A549 (cell line): Measurements from ENCODE around the gene FBXO41. TPM values are rescaled to one million over a fixed set of nuclear protein-coding genes. Genes with fewer than 3 reads are reported as not detected.

Experiments
- ATAC-seq, 2 experiments: fragments of 200-7000 bp in 1 of 2; fragments of >200 bp in 1 of 2; cut with Nextera tagmentation in 1 of 2; cut with Tn5 transposase in 1 of 2; 3 replicates each; pipeline versions ENCODE4 v1.8.0 to v1.9.1; 2018 to 2020; ENCODE audit warnings: mild to moderate bottlenecking in 1 of 2, moderate library complexity in 1 of 2
- CTCF ChIA-PET: fragments of 300-600 bp; sonication (Branson Sonifier 250); formaldehyde crosslinking; extraction: SDS; loops from one replicate; lab custom pipeline; 2021; ENCODE audit warnings: antibody characterized with exemption, inconsistent platforms; lab: Yijun Ruan, JAX
- POLR2A ChIA-PET: fragments of 350-600 bp; formaldehyde crosslinking; extraction: SDS; loops from one replicate; lab custom pipeline; 2021; ENCODE audit warnings: antibody characterized with exemption, inconsistent platforms; lab: Yijun Ruan, JAX
- DNase-seq, 2 experiments: peaks; one replicate each; pipeline versions ENCODE4 v3.0.0 to v3.0.0-alpha.2; 2011 to 2016; ENCODE audit warnings: low read depth in 1 of 2, low spot score in 1 of 2
- FAIRE-seq: peaks from 2 replicates; lab custom pipeline; 2011; peaks lifted over from hg19 to GRCh38; lab: Jason Lieb, UNC
- H3K27ac ChIP-seq, 2 experiments: fragments of >200 bp; sonication (Bioruptor Twin); formaldehyde crosslinking; 3 replicates each; pipeline ENCODE4 v1.5.1; 2016 to 2017
- H3K4me1 ChIP-seq: fragments of >200 bp; sonication (Bioruptor Twin); formaldehyde crosslinking; 3 replicates; pipeline ENCODE4 v1.6.1; 2016
- H3K4me2 ChIP-seq: fragments of >200 bp; sonication (Bioruptor Twin); formaldehyde crosslinking; 3 replicates; pipeline ENCODE4 v1.6.1; 2016
- H3K4me3 ChIP-seq: fragments of >200 bp; sonication (Bioruptor Twin); formaldehyde crosslinking; 3 replicates; pipeline ENCODE4 v1.5.1; 2016
- H3K9me3 ChIP-seq: fragments of >200 bp; sonication (Bioruptor Twin); formaldehyde crosslinking; 3 replicates; pipeline ENCODE4 v1.6.1; 2016
- CEBPB ChIP-seq, 2 experiments: fragments of >200 bp in 1 of 2; sonication (Bioruptor Twin) in 1 of 2; formaldehyde crosslinking in 1 of 2; IDR thresholded peaks; 2 replicates each; pipeline ENCODE4 v1.6.1; 2012 to 2016
- FOSB ChIP-seq: fragments of 250-450 bp; sonication (Bioruptor Pico); IDR thresholded peaks from 2 replicates; pipeline ENCODE4 v1.5.0; 2020; ENCODE audit warnings: mild to moderate bottlenecking, moderate library complexity
- HES2 ChIP-seq: fragments of >200 bp; sonication (Bioruptor Twin); formaldehyde crosslinking; IDR thresholded peaks from 2 replicates; pipeline ENCODE4 v1.6.1; 2016
- JUNB ChIP-seq: fragments of >200 bp; sonication (Bioruptor Twin); formaldehyde crosslinking; IDR thresholded peaks from 2 replicates; pipeline ENCODE4 v1.6.1; 2016
- KDM1A ChIP-seq: fragments of 200-600 bp; sonication (generic); IDR thresholded peaks from 2 replicates; pipeline ENCODE4 v1.6.1; 2016; ENCODE audit warnings: low read depth, mild to moderate bottlenecking
- RARB ChIP-seq: fragments of 250-450 bp; sonication (Bioruptor Pico); IDR thresholded peaks from 2 replicates; pipeline ENCODE4 v1.8.0; 2021; ENCODE audit warnings: mild to moderate bottlenecking, moderate library complexity
- SREBF2 ChIP-seq: fragments of 450-650 bp; IDR thresholded peaks from 2 replicates; pipeline ENCODE4 v1.6.1; 2014; ENCODE audit warnings: mild to moderate bottlenecking, moderate library complexity
- WGBS: methylation state at CpG from one replicate; pipeline ENCODE4 v1.1.6; 2017; ENCODE audit errors: missing lambda C conversion rate; 5-methylcytosine and 5-hydroxymethylcytosine counted together
- polyA plus RNA-seq, 4 experiments: library from polyadenylated mRNA; depleted of rRNA in 3 of 4; stranded (reverse); fragments of >200 nt; fragmentation: RNase III in 1 of 4; extraction: RNeasy Plus Mini Kit Qiagen cat#74134 plus additional on column Dnase treatment in 1 of 4; gene quantifications; 2 replicates in 3 of 4; 3 replicates in 1 of 4; pipeline ENCODE4 v1.2.3, GENCODE V29; 2011 to 2017
- TF ChIP-seq, protein P1 (sequence below): fragments of 200-600 bp; sonication (generic); IDR thresholded peaks from 2 replicates; pipeline ENCODE4 v1.6.1; 2016; ENCODE audit warnings: antibody characterized with exemption, mild to moderate bottlenecking, moderate library complexity
- TF ChIP-seq, protein P2 (sequence below): fragments of 450-650 bp; IDR thresholded peaks from 2 replicates; pipeline ENCODE4 v1.6.1; 2014; ENCODE audit warnings: antibody characterized with exemption
- TF ChIP-seq, protein P3 (sequence below): fragments of 150-350 bp; IDR thresholded peaks from 2 replicates; pipeline ENCODE4 v1.6.1; 2014; ENCODE audit warnings: low read depth, mild to moderate bottlenecking, low read length

The FBXO41 gene
- polyA plus RNA-seq, 2 of the 4 experiments (the other 2 are of a cell fraction) = 3.2 to 6.4 TPM

- ChIA-PET POLR2A (no interaction called here), CTCF (interaction anchor here (0.9 to 1.8 kb wide), 2 partner anchors 26 to 29 kb away, joined by 5 to 6 read pairs; partner anchors contain the start of gene EGR4)
- Histone ChIP-seq H3K9me3 (no peaks in the 10 kb centered on the region), H3K4me3 (no peak overlapping the region), H3K27ac (no peak overlapping the region), H3K4me1 (peaks cover 7% of the 10 kb centered on the region; the same call in 1 of the 3 replicates), H3K4me2 (no peak overlapping the region)
- no peak for DNase-seq
- no peak for ATAC-seq
- WGBS = 76% methylated on average over 4 of the region's 4 CpGs
- no peak for FAIRE-seq
- TF ChIP-seq, protein P1, sequence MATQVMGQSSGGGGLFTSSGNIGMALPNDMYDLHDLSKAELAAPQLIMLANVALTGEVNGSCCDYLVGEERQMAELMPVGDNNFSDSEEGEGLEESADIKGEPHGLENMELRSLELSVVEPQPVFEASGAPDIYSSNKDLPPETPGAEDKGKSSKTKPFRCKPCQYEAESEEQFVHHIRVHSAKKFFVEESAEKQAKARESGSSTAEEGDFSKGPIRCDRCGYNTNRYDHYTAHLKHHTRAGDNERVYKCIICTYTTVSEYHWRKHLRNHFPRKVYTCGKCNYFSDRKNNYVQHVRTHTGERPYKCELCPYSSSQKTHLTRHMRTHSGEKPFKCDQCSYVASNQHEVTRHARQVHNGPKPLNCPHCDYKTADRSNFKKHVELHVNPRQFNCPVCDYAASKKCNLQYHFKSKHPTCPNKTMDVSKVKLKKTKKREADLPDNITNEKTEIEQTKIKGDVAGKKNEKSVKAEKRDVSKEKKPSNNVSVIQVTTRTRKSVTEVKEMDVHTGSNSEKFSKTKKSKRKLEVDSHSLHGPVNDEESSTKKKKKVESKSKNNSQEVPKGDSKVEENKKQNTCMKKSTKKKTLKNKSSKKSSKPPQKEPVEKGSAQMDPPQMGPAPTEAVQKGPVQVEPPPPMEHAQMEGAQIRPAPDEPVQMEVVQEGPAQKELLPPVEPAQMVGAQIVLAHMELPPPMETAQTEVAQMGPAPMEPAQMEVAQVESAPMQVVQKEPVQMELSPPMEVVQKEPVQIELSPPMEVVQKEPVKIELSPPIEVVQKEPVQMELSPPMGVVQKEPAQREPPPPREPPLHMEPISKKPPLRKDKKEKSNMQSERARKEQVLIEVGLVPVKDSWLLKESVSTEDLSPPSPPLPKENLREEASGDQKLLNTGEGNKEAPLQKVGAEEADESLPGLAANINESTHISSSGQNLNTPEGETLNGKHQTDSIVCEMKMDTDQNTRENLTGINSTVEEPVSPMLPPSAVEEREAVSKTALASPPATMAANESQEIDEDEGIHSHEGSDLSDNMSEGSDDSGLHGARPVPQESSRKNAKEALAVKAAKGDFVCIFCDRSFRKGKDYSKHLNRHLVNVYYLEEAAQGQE = no peak
- TF ChIP-seq RARB (CRISPR knock-in tag) (no peak), FOSB (CRISPR knock-in tag) (no peak), JUNB (no peak), CEBPB (IDR thresholded peaks at IDR 0.05) (0 out of 4 replicates have a peak, but pooled peaks of 1 of the 2 experiments have one; percentile 6)
- TF ChIP-seq, protein P2, sequence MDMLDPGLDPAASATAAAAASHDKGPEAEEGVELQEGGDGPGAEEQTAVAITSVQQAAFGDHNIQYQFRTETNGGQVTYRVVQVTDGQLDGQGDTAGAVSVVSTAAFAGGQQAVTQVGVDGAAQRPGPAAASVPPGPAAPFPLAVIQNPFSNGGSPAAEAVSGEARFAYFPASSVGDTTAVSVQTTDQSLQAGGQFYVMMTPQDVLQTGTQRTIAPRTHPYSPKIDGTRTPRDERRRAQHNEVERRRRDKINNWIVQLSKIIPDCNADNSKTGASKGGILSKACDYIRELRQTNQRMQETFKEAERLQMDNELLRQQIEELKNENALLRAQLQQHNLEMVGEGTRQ = no peak
Observed at GRCh38 chr2:73264783-73265182, 19.5 kb downstream of the FBXO41 start.

- Histone ChIP-seq H3K9me3 (no peaks in the 10 kb centered on the region), H3K27ac (no peak overlapping the region), H3K4me3 (no peak overlapping the region), H3K4me2 (no peak overlapping the region), H3K4me1 (peaks cover 5% of the 10 kb centered on the region; the same call in 1 of the 3 replicates)
- ATAC-seq = no peak
- no peak for TF ChIP-seq HES2
- TF ChIP-seq SREBF2 = no peak
- TF ChIP-seq, protein P3, sequence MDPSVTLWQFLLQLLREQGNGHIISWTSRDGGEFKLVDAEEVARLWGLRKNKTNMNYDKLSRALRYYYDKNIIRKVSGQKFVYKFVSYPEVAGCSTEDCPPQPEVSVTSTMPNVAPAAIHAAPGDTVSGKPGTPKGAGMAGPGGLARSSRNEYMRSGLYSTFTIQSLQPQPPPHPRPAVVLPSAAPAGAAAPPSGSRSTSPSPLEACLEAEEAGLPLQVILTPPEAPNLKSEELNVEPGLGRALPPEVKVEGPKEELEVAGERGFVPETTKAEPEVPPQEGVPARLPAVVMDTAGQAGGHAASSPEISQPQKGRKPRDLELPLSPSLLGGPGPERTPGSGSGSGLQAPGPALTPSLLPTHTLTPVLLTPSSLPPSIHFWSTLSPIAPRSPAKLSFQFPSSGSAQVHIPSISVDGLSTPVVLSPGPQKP = no peak
- TF ChIP-seq, protein P1 = no peak
- no peak for TF ChIP-seq KDM1A
- CTCF ChIA-PET = interaction anchor here (0.9 to 2.7 kb wide), 2 partner anchors 26 to 29 kb away, joined by 5 to 15 read pairs; partner anchors contain the start of gene EGR4
- POLR2A ChIA-PET = no interaction called here
- no peak for FAIRE-seq
- WGBS = 89% methylated on average over 15 of the region's 15 CpGs
- no peak for DNase-seq
Observed at GRCh38 chr2:73264332-73264606, 20.0 kb downstream of the FBXO41 start.
